Stimulated activated CD4-positive, alpha-beta T cell treated with anti-CD3 and anti-CD28 coated beads, TNF-alpha, amount 100 ng/mL, for 1 hour (primary cell): ENCODE data around the gene STK39.

ENCODE experiments used
- DNase-seq, 3 donors: peaks; one replicate each; pipeline ENCODE4 v3.0.0-alpha.2; 2020; ENCODE audit warnings: low read depth in 3 of 3, low spot score in 1 of 3

Gene STK39

DNA sequence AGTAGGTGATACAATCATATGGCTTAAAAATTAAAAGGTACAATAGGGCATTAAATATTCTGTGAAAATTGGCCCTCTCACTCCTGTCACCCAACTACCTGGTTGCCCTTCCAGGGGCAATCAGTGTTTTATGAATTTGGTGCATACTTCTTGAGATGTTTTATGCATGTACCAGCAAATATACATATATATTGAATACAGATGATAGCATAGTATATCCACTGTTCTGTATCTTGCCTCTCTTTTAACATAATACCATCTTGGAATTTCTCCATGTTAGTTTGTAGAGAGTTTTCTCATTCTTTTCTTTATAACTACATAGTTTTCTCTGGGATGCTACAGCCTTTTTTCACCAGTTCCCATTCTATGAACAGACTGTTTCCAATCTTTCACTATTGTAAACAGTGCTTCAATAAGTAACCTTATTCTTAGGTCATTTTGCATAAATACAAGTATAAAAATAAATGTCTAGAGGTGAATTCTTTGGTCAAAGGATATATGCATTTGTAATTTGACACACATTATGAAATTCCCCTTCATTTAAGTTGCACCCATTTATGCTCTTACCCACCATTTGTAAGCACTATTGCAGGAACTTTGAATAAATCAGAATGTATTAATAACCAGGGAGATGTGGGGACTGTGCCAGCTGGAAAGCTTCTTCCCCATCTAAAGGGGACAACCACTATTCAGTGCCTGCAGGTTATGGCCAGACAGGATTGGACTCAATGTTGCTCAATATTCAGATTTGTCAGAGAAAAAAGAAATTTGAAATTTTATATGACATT lies 225.4 kb downstream of the STK39 start:
- no peak for DNase-seq

DNA sequence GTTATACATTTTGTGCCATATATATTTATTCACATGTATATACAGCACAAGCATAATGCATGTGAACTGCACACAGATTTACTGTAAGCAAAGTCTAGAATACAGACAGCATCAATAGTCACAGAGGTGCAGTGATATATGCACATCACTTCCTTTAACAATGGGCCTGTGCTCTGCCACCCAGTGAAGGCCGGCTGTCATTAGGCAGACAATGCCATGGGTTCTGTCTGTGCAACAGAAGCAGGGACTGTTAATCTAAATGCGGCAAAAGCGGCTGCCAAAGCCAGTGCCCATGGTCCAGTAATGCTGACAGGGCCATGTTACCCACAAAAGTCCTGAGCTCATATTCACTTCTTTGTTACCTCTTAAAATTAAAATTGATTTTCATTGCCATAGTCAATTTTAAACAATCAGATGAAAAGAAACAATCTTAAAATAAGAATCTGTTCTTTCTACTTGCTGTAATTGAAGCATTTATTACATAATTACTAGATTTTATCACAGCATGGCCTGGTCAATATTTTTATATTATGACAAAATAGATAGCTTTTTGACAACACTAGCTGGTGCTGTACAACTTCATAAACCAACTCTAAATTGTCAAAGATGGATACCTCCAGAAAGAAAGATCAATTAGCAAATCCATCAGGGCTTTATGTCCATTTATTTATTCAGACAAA lies 232.0 kb downstream of the STK39 start:
- DNase-seq: no peak

DNA sequence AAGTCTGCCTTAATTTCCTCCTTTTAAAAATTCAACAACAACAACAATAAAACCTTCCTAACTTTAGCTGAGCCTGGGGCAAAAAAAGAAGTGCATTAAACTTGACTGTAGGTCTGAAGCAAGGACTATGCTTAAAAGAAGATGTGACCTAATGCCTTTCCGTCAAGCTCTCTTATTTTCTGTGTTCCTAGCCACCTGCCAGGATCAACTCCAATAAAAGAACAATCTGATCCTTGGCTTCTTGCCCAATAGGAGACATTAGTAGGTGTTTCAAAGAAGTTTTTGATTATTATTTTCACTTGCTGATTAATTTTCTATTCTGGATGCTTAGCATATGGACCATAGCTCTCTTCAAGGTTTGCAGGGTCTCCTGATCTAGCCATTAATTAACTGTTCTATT lies 237.5 kb downstream of the STK39 start:
- no peak for DNase-seq

DNA sequence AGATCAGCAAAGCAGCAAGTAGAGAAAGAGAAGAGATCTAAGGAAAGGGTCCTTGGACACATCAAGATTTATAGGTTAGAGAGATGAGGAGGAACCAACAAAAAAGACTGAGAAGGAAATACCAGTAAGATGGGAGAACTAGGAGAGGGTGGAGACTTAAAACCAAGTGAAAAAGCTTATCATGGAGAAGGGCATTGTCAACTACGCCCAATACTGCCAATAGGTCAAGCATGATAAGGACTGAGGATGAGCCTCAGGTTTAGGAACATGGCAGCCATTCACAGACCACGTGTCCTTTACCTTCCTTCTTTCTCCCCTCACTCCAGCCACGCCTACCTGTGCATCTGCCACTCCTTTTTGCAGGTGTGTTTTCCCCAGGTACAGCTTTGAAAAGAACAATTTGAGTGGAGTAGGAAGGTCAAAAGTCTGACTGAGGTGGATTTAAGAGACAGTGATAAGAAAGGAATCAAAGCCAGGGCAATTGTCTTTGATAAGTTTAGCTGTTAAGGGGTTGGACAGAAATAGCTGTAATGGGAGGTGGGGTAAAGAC lies 238.7 kb downstream of the STK39 start:
- DNase-seq: no peak

DNA sequence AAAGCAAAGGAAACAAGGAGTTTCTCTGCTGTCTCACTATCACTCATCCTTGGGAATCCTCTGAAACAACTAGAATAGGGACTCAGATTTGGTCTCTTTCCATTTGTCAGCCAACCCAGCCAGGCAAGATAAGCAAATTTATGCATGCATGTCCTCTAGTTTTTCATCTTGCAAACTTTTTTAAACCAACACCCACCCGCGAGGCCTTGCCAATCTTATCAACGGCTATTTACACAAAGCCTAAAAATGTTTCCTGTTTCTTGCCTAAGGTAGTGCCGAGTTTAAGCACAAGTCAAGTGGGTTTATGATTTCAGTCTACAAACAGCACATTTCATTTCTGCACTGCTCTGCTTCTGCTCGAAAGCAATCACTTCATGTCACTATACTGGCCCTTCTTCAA lies 240.9 kb downstream of the STK39 start:
- no peak for DNase-seq

DNA sequence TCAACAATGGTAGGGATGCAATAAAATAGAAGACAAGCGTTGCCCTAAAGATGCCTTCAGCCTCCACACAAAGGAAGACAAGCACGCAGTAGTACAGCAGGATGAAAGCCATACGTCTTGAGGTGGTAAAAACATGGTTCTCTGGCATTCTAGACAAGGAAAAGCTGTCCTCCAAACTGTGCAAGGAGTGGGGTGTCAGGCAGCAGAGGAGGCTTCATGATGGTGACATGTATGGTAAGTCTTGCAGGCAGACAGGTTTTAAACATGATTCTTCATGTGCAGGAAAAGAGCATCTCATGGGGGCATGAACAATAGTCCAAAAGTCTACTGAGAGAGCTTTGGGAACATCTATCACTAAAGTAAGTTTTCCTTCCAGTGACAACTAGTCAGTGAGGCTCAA lies 241.8 kb downstream of the STK39 start:
- no peak for DNase-seq

DNA sequence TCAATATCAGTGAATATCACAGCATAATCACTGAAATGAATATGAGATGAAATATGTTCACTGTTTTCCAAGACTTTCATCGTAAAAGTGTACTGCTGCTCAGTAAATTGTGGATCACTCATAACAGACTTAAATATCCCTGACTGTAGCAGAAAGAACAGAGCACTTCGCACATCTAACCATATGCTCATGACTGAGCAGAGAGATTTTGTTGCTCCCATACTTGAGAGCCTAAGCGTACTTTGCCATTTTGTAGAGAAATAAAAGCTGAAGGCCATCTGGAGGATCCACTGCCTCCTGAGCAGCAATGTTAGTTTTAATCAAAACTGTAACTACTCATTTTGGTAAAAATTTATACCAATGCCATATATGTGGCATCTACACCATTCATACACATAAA lies 243.5 kb downstream of the STK39 start:
- DNase-seq: no peak

DNA sequence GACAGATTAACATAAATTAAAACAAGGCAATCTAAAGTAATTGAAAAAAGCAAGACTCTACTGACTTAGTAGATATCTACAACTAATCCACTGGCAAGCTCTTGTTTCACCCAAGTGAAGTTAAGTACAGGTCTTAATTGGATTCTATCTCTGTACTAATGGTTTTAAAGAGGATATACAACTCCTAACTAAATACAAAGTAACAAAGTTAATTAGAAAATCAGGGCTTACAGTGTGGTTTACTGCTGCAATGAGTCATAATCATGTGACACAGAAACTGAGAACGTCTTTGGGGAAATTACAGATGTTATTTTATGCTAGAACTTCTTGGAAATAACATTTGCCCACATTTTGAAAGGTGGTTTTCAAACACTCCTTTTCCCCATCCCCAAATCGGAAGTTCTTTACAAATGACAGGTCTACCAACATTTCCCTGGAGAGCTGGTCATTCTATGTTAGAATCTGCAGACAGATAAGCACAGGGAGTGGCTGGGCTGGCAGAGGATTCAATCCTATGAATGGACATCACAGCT lies 245.3 kb downstream of the STK39 start:
- DNase-seq: no peak

DNA sequence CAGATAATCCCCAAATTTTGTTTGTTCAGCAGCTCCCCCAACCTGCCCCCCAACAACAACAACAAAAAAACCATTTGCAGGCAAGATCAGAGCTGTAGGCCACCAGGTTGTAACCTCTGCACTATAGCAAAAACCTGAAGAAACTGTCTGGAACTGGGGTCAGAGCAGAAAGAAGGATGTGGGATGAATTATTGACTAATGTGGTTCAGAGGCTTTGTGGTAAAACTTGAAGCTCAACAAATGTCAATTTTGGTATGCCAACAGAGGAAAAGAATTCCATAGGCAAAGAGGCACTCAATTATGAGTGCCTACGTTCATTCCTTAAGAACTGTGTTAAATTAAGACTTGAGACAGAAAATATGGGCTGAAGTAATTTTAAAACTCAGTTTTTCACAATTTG lies 255.1 kb downstream of the STK39 start:
- DNase-seq: no peak

DNA sequence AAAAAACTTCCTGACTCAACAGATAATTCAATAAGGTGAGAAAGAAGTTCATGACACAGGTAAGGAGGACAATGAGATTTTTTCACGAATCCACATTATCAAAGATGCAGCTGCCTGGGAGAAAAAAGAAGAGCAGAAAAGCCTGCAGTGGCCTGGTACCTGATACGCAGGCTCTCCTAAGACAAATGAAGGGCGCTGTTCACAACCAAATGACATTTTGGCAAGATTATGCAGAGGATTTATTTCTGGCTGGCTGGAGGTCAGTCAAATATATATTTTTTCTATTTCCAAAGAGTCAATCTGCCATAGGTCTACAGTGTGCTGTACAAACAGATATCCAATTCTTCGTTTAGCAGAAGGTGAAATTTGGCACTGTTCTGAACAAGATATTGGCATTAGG lies 257.3 kb downstream of the STK39 start:
- DNase-seq: no peak

DNA sequence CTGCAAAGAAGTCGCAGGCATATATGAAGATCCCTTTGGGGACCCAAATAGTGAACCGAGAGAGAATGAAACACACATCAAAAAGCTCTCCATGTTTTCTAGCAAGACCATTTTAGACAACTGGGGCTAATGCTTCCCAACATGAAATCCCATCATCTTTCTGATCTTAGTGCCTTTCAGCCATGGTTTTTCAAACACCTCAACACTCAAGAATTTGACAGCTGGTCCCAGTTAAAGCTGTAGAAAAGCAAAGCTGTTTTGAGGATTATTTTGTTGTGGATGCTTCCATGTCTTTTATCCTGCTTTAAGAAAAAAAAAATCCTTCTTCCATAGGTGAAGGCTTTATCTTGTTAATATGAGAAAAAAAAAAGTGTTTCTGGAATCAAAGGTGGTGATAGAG lies 259.1 kb downstream of the STK39 start:
- DNase-seq: no peak

DNA sequence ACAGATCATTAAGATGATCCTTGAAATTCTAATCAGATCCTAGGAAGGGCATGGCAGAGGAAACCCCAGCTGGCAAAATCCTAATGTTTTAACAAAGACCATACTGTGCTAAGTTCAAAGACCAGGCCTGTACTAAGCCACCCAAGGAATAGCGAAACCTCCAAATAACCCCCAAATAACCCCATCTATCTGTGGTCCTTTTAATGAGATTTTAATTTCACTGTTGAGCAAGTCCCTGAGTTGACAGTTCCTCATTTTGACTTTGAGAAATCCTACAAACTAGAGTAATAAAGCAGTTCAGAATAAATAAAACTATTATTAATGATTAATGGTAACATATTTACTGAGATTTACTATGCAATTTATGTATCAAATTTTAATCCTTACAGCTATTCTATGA lies 259.8 kb downstream of the STK39 start:
- no peak for DNase-seq

DNA sequence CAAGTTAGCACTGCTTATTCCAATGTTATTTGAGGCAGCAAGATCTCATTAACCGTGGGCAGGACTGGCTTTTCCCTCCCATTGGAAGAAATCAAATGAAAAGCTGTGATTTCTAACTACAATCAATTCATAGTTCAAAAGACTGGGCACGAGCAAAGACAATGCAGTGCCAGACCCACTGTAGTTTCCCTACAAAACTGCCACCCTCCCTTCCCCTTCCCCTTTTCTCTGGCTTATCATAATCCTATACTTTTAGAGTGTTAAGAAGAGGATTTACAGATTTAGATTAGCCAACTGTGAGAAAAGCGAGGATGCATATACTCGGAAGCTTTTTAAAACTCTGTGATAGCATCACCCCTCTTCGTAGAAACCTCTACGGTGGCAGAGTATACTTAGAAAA lies 260.4 kb downstream of the STK39 start:
- no peak for DNase-seq

DNA sequence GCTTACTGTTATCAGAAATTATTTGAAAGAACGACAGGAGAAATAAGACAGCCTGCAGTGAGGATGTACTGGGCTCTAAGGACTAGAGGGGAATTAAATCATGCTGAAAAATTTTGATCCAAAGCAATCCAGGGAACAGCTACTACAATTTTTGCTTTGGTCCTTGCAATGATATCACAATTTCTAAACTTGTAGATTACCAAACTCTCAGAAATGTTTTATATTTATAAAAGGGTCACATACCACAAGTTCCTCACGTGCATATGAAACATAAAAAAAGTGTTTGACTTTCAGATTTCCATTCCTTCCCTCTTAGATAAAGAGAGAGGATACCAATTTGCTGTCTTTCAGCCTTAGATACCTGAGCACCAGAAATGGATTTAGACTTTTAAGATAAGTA lies 261.2 kb downstream of the STK39 start:
- DNase-seq: no peak

DNA sequence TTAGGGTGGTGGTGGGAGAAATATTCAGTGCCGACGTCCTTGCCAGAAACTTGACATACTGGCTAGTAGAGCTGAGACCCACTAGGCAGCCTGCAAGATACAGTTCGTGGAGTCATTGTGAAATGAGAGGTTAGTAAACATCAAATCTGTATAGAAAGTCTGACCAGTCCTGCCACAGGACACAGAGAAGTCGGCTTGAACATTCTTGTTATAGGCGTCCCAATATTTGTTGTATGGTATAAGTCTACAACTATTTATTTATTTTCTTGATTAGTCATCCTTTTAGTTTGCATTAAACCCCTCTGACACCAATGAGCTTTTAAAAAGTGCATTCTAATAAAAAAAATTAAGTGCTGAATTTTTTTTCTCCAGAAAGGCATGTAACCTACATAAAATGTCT lies 265.4 kb downstream of the STK39 start:
- DNase-seq: no peak

DNA sequence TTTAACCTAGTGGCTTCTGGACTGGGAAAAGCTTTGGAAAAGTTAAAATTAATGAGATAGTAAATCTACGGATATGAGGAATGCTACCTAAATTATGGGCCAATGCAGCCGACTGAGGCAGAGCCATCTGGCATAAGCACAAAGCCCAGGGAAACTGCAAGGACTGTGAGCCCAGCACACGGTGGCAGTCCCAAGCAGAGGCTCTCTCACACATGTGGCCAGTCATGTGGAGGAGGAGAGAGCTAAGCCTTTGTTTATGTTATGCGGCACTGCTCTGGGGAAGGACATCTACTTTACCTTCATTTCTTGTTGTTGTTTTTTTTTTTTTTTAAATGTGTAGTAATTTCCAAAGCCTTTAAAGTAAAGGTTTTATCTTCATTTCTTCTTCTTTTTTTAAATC lies 267.0 kb downstream of the STK39 start:
- no peak for DNase-seq

DNA sequence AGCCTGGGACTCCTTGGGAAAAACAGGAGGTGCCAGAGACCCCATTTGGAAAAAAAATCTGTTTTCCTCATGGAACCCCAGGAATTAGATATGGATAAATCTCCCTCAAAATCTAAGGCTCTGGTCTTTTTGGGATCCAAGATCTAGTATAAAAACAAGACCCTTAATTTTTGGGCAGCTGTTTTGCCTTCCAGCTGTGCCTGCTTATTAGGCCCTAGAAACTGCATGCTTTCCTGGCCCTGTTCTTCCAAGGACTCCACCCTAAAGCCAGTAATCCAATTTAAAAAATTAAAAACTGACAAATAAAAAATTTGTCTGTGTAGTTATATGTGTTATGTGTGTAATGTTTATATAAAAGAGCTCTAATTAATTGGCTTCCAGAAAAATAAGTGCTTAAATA lies 274.6 kb downstream of the STK39 start:
- DNase-seq: no peak

DNA sequence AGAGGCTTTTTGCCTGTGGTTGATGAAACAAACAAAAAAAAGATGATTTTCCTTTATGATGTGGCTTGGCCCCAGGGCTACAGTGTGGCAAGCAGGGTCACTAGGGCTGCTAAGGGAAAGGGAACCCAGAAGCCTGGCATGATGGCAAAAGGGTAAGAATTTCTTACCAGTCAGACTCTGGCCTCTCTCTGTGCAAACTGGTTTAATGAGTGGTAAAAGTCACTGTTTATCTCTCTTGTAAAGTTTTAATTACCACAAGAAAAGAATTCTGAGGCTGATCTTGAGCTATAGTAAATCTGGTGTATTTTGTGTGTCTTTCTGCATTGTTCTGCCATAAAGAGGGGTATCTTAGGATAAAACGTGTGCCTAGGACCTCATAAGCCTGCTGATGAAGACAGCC lies 275.4 kb downstream of the STK39 start:
- no peak for DNase-seq

DNA sequence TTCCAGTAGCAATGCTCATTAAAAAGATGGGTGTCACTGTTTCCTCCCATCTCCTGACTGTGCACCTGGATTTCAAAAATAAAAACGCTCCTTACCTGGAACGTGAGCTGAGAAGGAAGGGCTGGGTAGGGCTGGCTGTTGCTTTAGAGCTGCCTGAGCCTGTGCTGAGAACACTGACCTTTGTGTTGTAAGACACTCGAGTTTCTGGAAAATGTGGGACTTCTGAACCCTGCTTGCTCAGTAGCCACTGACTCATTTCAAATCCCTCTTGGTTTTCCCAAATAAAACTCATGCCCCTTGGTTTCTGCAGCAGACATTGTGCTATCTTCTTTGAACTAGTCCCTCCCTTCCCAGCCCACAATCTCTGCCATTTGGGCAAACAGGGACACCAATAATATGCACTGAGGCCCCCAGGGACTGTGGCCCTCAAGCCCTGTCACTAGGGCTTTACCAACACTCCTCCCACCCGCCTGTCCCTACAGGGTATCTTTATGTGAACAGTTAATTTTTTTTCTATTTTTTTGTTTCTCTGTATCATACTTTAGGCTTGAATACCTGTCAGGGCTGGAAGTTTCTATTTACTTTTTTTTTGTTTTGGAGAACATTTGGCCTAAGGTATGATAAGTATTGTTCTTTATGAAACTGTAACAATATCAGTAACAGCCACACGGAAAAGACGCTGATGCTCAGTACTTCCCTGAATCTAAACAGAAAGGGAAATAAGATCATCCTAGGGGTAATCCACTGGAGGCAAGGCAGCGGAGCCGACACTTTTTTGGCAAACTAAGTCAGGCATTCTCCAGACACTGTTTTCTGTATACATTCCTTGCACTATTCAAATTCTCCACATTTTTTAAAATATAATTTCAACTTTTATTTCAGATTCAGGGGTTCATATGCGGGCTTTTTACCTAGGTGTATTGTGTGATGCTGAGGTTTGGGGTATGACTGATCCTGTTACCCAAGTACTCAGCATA lies 280.2 kb downstream of the STK39 start:
- no peak for DNase-seq

DNA sequence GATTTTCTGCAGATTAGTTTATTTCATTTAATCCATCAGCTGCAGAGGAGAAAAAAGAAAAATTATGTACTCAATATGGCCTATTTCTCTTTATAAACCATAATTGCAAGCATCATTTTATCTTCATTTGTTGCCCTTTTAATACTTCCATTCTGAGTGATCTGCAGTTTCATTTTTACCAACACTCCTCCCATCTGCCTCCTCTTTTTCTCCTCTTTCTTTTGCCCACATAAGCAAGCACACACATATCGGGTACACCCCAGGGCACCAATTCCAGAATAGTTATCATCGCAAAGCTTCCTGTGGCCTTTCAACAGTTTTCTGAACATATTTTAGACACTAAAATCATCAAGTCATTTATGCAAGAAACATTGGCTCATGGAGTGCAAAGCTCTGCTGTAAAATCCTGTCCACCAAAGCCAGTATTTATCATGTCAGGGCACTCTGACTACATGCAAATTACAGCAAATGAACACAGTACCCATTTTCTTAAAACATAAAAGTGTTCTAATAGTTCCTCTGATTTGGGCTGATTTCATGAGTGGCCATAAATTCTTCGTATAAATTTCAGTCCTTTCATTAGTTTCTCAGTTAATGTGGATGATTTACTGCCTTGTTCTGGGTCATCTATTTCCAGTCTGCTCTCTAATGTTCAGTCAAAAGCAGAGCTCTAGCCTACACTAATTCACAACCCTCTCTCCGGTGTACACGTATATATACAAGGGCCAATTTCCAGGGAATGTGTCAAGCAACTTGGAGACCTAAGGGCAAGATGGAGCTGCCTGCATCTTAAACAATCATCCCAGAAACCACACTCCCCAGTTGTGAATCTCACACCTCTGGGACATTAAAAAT lies 281.3 kb downstream of the STK39 start:
- no peak for DNase-seq
